CD4-positive, alpha-beta T cell treated with Interleukin-10 for 1 hour (primary cell): ENCODE data around the gene IKZF1.
A peak's percentile ranks its signal among the peaks of the same experiment; 100 is the strongest.

ENCODE experiments used
- DNase-seq: peaks from one replicate; pipeline ENCODE4 v3.0.0-alpha.2; 2020

The IKZF1 gene

DNA sequence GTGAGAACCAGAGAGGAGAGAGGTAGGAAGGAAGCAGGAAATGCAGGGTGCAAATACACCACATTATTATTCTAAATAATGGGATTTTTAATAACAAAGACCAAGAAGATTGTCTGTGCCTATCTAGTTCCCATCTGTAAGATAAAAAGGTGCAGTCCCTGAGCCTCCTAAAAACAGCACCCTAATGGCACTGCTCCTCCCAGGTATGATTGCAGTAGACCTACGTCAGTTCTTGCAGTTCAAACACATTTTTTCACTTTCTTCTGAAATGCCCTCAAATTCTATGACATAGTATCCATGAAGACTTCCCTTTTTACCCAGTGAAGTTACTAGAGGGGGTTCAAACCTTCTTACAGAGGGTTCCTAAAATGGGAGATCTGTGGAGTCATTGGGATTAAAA is 75.0 kb downstream of the IKZF1 start:
- DNase-seq, result no peak

DNA sequence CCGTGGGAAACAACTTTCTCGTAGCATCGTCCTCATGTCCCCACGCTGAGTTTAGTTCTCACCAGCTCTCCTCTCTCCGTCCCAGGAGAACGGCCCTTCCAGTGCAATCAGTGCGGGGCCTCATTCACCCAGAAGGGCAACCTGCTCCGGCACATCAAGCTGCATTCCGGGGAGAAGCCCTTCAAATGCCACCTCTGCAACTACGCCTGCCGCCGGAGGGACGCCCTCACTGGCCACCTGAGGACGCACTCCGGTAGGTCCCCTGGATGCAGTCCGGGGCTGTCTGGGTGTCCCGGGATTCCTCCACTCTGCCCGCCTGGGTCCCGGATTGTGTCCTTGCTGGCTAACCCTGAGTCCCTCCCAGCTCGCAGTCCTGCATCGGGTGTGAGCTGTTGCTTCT is 77.9 kb downstream of the IKZF1 start:
- no peak for DNase-seq

DNA sequence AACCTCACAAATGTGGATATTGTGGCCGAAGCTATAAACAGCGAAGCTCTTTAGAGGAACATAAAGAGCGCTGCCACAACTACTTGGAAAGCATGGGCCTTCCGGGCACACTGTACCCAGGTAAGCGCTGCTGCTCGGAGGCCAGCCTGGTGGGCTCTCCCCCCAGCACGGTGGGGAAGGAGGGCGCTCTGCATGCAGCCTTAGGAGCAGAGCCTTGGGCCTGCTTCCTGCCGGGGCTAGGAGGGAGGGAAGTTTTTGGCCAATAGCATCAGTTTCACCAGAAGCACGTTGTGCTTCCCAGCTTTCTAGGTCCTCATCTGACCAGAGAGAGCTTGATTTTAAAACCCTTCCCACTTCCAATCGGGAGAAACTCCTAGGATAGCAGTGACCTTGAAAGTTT is 82.8 kb downstream of the IKZF1 start:
- no peak for DNase-seq

DNA sequence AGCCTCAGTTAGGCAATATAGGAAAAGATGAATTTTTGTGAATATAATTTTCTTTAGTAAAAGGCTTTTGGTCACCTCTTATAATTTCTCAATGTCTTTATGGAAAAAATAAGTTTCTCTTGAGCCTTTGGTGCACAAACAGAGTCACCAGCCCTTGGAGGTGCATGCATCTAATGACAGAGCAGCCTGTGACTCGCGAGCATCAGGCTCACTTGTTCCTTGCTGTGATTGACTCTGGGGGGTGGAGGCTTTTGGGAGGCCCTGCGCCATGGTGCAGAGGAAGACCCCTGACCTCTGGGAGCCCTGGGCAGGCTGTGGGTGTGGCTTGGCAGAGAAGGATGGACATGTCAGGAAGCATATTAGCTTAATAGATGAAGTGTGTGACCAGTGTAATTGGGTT is 85.4 kb downstream of the IKZF1 start:
- DNase-seq, result no peak

DNA sequence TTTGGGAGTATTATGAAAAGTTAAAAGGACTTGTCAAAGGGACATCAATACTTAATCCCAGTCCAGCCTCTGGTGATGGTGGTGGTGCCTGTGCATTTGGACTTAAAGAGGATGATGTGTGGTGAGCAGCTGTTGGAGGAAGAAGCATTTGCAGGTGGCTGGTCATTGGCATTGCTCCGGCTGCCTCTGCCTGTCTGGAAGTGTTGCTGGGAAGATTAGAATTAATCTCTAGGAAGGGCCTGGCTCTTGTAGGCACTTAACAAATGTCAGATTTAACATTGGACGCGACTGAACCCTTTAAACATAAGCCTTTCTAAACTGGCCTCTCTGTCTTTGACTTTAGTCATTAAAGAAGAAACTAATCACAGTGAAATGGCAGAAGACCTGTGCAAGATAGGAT is 86.9 kb downstream of the IKZF1 start:
- no peak for DNase-seq

DNA sequence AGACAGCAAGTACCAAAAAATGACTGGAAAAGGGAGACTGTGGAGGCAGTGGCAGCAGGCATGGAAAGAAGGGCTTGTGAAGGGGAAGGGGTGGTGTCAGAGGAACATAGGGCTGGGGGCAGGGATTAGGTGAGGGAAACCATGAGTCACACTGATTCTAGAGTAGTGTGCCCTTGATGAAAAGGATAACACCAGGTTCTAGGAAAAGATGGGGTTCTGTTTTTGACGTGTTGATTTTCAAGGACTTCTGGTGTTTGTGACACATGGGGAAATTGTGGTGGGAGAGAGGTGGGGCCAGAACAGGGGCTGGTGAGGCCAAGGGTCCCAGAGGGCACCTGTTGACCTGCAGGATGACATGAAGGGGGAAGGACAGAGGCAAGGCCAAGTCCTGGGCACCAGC is 88.6 kb downstream of the IKZF1 start:
- DNase-seq, result peak; percentile 18

DNA sequence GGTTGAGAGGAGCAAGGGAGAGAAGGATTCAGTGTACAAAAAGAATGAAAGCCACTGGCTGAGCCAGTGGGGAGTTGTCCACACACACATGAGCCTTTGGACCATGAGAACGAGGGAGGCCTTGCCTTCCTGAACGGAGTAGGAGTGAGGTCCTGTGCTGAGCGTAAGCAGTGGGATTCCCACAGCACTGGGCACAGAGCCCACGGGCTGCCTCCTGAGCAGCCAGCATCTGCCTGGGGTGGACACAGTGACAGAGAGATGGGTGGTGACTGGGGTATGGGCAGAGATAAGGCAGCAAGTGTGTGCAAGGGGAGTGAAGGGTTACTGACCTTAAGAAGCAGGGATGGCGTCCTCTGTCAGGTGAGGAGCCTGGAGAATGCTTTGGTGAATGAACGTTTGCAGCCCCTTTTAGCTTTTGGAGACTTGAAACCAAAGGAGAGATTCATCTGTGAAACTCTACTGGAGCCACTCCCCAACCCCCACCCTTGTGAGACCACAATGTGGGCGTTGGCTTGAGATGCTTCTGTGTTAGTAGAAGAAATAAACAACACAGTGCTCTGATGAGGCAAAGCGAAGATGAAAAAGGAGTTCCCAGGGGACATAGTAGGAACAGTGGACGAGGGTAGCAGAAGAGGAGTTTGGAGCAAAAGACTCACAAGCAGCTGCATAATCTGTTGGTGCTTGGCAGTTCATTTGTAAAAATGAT is 89.2 kb downstream of the IKZF1 start:
- peak; percentile 64 for DNase-seq

DNA sequence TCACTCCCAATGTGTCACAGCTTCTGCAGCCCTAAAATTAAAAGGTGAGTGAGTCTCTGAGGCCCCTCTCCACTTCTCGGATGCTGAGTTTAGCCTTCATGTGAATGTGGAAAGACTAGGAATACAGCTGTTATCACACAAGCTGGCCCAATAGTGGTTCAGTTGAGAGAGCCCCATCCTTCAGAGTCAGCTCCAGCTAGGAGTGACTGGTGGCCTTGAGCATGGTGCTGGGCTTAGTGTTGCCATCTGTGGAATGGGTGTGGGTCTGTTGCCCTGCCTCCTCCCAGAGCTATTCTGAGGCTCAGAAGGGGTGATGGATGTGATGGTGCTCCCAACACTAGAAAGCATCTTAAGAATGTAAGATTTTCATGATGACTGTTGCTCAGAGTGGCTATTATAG is 89.8 kb downstream of the IKZF1 start:
- no peak for DNase-seq

DNA sequence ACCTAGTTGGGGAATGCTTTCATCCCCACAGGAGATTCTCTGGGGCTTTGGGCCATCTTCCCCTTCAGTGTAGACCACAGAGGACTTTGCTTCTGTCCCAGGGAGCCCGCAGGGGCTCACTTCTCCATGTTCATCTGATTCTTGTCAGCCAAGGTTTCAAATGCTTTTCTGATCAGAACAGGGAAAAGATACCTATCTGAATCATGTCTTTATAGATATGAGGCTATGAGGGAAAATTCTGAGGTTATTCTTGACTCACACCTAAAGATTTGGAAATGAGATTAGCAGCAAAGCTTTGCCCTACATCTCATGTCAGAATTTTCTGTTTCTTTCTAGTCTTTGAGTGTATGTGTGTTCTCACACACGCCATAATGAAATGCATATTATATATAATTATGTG is 92.3 kb downstream of the IKZF1 start:
- peak; percentile 37 for DNase-seq

DNA sequence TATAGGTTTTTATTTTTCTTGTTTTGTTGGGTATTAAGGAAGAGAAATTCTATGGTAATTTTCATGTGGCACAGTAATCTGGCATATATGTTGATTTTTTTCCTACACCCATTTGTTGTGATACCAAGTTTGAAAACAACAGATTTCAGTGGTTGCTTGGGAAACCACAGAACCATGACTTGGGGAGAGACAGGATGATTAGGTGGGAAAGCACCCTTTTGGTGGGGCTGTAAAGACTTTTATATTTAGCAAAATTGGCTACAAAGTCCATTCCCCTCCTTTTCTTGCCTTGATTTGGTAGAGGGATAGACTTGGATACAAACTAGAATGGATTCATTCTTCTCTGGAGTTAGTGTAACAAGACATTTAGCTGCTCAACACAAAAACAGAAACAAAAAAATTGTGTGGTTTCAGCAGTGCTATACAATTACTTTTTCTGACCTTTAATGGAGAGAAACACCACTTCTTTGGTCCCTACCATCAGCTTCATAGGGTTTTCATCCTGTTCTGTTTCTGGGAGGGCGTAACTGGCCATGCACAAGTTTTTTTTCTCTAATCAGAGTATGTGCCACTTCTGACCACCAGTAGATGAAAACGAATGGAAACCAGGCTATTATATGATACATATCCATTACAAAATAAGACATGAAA is 92.9 kb downstream of the IKZF1 start:
- peak; percentile 67 for DNase-seq

DNA sequence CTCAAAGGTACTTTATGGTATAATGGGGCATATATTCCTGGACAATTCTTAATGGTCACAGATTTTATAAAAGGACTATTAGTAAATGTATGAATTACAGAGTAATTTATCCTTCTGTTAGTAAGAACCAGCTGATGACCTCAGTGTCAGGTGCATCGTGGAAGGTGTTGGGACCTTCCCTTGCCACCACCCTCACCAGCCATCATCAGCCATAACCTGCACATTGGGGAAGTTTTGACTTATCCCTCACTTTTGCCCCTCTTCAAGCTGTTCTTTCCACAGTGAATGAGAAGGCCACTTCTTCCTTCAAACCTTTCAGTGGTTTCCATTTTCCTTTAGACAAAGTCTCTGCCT is 93.4 kb downstream of the IKZF1 start:
- no peak for DNase-seq

DNA sequence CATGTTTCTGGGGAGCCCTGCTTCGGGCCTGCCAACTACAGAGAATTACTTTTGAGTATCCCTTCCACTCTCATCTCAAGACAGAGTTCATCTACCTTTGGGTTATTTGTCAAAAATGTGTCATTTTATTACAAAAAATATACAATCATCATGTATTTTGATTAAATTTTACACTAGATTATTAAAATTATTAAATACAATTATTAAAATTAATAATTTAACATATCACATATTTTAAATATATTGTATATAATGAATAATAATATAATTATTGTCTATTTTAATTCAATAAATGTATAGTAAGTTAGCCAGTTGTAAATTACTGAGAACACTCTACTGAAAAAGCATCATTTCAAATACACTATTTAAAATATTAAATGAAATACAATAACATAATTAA is 94.7 kb downstream of the IKZF1 start:
- DNase-seq, result no peak

DNA sequence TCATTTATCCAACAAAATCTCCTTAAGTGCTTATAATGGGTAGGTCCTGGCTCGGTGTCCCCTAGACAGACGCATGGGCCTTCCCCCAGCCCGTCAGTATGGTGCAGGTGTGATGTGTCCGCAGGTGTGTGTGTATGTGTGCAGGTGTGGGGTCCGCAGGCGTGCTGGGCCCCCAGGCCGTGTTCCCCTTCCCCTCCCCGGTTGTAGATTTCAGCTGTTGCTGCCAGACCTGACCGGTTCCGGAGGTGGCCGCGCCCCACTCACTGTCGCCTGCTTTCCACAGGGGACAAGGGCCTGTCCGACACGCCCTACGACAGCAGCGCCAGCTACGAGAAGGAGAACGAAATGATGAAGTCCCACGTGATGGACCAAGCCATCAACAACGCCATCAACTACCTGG is 95.1 kb downstream of the IKZF1 start:
- no peak for DNase-seq

DNA sequence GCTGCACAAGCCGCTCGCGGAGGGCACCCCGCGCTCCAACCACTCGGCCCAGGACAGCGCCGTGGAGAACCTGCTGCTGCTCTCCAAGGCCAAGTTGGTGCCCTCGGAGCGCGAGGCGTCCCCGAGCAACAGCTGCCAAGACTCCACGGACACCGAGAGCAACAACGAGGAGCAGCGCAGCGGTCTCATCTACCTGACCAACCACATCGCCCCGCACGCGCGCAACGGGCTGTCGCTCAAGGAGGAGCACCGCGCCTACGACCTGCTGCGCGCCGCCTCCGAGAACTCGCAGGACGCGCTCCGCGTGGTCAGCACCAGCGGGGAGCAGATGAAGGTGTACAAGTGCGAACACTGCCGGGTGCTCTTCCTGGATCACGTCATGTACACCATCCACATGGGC is 95.6 kb downstream of the IKZF1 start:
- DNase-seq, result no peak

DNA sequence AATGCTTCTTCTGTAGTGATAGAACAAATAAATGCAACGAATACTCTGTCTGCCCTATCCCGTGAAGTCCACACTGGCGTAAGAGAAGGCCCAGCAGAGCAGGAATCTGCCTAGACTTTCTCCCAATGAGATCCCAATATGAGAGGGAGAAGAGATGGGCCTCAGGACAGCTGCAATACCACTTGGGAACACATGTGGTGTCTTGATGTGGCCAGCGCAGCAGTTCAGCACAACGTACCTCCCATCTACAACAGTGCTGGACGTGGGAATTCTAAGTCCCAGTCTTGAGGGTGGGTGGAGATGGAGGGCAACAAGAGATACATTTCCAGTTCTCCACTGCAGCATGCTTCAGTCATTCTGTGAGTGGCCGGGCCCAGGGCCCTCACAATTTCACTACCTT is 99.9 kb downstream of the IKZF1 start:
- no peak for DNase-seq

DNA sequence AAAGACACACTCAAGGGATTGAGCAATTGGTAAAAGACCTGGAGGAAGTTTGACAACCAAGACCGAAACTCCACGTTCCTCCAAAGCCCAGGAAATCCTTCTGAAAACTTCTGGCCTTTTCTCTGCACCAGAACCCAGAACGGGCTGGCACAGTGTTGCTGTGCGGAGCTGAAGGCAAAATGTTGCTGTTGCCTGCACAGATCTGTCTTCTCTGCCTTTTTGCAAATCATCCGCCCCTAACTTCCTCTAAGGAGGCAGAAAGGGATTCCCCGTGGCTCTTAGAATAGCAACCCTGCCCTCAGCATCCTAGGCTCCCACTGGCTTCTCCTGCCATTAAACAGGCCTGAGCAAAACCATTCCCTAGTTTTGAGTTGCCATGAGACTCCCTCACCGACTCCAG is 100.7 kb downstream of the IKZF1 start:
- DNase-seq, result no peak

DNA sequence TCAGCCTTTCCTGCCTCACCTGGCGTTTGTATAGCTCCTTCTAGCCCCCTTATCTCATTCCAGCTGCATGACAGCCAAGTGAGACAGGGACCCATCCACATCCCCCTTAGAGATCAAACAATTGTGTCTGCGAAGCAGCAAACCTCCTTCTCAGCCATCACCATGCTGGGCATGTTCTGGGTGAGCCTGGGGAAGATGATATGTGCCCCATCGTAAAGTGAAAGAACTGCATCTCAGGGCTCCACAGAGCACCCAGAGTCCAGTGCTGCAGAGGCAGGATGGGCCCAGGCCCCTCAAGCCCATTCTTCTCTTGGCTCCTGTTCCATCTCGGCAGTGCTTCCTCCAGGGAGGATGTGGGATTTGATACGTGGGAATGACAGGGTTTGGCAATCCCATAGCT is 102.4 kb downstream of the IKZF1 start:
- no peak for DNase-seq

DNA sequence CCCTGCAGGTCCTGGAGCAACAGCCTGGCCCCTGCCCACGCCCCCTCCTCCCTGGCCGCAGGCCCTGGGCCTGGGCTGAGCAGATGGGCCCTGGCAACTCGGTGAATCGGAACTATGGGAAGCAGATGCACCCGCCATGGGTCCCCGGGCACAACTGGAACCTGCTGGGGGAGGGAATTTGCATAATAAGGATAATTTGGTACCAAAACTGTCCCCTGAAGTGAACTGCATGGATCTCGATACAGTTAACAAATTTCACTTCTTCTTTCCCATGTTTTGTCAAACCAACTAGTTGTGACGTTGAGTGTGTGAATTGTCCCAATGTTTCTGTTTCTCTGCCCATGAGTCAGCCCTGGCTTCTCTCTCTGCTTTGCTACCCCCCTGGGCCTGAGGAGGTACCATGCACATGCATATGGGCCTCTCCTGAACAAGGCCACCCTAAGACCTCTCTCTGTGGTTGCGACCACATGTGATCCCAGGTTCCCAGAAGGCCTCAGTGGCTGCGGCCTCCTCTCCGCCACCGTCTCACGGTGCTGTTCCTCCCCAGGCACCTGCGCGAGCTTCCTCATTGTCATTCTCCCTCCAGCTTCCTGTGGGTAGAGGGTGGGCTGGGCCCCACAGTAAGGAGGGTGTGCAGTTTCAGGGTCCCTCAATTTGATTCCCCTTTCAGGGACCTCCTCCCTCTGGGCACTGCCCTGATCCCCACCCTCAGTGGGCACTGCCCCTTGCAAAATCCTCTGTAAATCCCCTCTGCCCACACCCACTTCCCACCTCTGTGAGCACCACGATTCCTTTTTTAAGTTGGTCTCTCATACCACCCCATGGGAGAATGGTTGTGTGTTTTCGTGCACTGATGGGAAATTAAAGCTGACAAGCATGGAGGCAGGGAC is 105.6 kb downstream of the IKZF1 start:
- DNase-seq, result no peak

DNA sequence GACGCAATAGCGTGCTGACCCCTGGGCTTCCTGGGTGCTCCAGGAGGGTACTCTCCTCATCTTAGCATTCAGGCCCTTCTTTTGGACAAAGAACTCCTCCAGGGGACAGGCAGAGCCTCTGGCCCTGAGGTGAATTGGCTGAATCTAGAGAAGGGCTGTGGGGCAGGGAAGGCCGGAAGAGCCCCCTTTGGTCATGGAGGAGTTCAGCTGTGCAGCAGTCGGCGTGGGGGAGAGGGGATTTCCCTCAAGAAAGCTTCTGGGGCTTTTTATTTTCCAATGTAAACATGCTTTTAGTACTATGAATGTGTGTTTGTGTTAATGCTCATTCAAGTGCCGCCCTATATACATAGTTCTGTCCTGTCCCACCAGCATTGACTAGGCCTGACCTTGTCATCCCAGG is 106.8 kb downstream of the IKZF1 start:
- DNase-seq, result no peak

DNA sequence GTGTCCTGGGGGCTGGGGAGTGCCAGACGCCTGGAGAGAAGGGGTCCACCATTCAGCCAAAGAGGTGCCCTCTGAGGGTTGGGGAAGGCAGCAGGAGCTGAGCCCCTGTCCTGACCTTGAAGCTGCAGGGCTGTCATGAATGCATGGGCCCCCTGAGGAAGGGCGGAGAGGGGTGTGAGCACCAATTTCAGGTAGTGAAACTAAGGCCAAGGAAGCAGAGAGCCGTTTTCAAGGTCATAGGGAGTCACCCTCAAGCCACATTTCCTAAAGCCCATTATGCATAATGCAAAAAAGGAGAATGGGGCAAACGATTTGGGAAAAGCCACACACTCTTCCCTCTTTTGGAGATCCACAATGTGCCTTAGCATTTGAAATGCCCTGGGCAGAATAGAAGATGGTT is 108.5 kb downstream of the IKZF1 start:
- DNase-seq, result no peak

DNA sequence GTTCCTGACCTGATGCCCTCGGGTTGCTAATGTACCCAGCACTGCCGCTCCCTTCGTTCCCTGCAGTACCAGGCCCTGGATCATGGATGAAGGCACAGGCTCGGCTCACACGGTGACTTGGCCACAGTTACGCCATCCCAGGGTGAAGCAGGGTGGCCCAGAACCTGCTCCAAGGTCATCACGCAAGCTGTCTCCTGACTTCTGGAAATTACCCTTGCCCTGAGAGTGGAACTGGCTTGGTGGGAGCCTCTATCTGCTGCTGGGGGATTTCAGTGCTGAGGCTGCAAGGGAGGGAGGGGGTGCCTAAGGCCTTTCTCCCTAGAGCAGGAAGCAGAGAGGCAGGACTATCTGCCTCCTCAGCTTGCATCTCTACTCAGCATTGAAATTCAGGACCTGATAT is 109.0 kb downstream of the IKZF1 start:
- no peak for DNase-seq

DNA sequence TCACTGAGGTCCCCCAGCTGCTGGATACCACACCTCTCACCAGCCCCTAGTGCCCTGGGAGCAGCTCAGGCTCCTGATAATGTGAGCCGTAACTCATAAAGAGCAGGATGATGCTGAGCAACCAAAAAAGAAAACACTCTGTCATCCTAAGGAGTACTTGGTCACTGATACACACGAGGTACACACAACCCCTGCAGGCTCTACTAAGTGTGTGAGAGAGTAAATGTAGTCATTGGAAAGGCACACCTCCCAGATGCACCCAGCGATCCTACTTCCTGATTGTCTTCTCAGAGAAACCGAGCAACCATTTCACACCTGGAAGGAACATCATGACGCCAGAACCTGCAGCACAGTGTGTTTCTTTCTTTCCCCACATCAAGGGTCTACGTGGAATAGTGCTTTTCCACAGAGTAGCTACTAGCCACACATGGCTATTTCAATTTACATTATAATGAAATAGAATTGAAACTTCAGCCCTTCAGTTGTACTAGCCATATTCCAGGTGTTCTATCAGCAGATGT is 111.4 kb downstream of the IKZF1 start:
- no peak for DNase-seq

DNA sequence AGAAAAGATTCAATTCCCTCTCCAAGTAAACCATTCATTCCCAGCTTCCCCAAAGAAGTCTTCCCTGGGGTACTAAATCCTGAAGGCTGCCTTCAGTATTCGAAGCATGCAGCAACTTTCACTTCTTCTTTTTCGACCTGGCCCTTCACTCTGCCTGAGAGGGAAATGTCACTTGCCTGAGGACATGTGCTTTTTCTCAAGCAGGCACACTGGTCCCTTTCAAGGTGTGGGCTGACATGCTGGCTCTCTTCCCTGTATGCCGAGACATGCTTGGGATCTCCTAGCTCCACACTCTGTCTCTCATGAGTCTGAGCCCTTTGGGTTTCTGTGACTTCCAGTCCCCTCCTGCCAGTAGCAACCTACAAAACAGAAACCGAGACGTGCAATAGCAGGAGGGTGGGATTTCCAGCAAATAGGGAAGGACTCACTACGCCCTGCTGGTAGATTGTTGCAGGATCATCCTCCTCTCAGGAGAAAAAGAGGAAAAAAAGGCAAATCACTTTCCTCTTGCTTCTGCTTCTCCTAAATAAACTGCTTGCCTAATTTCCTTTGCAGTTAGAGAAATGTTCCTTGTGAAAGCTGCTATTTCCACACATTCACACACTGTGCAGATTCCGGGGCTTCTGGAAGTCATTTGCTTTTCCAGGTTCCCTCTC is 112.1 kb downstream of the IKZF1 start:
- DNase-seq, result no peak
